Measurements from ENCODE around the gene NEGR1. TPM values are rescaled to one million over a fixed set of nuclear protein-coding genes. Genes with fewer than 3 reads are reported as not detected.
A peak's percentile ranks its signal among the peaks of the same experiment; 100 is the strongest.

The NEGR1 gene
- total RNA-seq, 1 experiment from 2014 or later, result not detected

- in situ Hi-C loops (cut with HindIII; ENCODE audit: low pct_unique_long_range_greater_than_20kb, low sequenced_read_pairs), result no loop called here
- DNase-seq (ENCODE audit: low read depth, low spot score), result no peak
Observed at GRCh38 chr1:71621785-71622184, 660.6 kb downstream of the NEGR1 start.

DNA sequence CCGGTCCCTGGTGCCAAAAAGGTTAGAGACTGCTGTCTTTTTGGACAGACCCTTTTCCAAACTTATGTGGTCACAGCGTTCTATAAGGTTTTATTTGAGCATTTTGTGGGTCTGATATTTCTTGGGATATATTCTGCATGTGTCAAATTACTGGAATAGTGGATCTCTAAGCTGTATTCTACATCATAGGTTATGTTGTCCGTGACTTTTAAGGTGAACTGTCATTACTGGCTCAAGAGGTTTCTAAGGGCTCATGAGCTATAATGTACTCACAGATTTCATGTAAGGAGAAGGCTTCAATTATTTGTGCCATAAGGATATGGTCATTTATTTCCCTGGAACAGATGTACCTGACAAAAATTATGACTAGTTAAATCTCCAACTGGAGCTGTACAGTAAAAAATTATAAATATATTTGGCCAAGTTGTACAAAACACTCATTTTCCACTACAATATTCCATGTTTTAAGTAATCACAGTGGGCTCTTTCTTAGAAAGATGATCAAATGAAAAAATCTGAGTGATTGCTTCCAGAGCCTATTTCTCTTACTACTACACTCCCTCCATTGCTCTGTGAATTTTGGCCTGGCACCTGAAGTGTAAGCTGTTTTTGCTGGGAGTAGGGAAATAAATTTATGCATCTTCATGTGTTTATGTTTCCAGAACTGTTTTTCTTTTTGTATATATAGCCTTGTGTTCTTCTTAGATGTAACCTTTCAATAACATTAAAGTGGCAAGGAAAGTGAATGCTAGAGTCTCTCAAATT is 663.4 kb downstream of the NEGR1 start:
- no peak for DNase-seq (ENCODE audit: low read depth, low spot score)
- in situ Hi-C loops (cut with HindIII; ENCODE audit: low pct_unique_long_range_greater_than_20kb, low sequenced_read_pairs), result no loop called here

DNA sequence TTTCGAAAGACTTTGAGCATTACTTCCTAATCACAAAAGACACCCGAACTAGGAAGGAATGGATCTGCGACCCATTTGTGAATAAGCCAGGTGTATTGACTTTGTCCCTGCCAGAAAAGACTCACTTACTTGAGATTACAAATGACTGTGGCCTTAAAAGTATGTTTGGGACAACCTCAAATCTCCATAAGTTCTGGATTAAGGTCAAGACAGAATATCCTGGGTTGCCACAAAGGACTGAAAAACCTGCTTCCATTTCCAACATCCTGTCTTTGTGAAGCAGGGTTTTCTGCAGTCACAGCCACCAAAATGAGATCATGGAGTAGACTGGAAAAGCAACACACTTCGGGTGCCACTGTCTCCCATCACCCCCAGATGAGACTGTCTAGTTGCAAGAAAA is 664.1 kb downstream of the NEGR1 start:
- in situ Hi-C loops (cut with HindIII; ENCODE audit: low pct_unique_long_range_greater_than_20kb, low sequenced_read_pairs), result no loop called here
- no peak for DNase-seq (ENCODE audit: low read depth, low spot score)

DNA sequence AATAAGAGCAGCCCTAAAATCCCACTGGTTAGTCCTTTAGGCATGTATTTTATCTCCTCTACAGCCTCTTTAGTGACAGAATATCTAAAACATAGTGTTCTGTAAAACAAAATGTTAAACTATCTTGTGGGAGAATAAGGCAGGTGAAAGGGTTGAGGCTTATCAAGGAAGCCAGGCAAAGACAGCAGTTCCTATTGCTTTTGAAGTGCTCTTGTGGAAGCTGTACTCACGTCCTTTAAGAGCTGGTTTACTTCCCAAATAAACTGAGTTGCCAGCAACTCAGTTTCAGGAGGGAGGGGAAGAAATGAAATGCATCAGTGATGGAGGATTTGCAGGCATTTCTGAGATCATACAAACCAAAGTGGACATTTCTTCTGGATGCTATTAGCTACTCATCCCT is 671.9 kb downstream of the NEGR1 start:
- in situ Hi-C loops (cut with HindIII; ENCODE audit: low pct_unique_long_range_greater_than_20kb, low sequenced_read_pairs), result no loop called here
- no peak for DNase-seq (ENCODE audit: low read depth, low spot score)

DNA sequence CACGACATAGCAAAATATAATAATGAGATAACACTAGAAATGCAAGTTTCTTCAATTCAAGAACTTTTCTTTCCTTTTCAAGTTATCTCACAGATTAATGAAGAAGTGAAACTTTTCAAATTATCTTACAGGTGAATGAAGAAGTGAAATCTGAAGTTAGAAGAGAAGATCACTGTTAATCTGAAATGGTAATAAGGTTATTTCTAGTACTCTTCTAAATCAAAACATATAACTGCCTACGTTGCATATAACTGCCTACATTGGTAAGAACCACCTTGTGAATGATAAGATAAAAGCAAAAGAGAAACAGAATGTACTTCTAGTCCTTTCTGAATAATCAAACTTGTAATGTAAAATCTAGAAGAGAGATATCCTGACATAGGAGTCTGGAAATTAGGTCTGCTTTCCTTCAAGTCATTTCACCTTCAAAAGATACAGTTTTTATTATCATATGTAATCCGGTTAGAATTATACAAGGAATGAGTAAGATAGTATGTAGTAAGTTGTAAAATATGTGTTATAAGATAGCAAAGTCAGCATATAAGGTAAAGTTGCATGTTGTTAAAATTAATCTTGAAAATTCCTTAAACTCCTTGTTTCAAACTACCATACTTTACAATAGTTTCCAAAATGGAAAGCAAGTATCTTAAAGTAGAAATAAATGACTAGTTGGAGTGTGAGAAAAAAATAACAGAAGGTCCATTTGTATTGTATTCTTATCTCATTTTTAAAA is 679.1 kb downstream of the NEGR1 start:
- in situ Hi-C loops (cut with HindIII; ENCODE audit: low pct_unique_long_range_greater_than_20kb, low sequenced_read_pairs), result no loop called here

DNA sequence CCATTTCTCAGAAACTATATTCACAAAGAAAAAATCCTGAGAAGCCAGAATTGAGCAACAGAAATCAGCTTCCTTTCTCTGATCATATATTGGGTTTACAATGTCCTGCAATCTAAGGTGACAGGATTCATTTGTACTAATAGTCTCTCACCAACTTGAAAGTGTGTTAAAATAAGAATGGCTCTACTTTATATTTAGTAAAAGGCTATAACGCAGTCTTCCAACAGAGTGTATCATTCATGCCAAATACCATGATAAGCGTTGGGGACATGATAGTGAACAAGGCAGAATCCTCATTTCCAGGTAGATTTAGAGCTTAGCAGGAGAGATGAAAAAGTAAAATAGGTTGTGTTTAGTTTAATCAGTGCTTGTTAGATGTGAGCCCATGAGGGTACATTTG is 682.3 kb downstream of the NEGR1 start:
- in situ Hi-C loops (cut with HindIII; ENCODE audit: low pct_unique_long_range_greater_than_20kb, low sequenced_read_pairs), result no loop called here
- no peak for DNase-seq (ENCODE audit: low read depth, low spot score)

More for the DNA sequence above, 679.1 kb downstream of the NEGR1 start:
- DNase-seq (ENCODE audit: low read depth, low spot score), result no peak

- DNase-seq (ENCODE audit: low read depth, low spot score), result no peak
- in situ Hi-C loops (cut with HindIII; ENCODE audit: low pct_unique_long_range_greater_than_20kb, low sequenced_read_pairs), result no loop called here
Observed at GRCh38 chr1:71599306-71599705, 683.0 kb downstream of the NEGR1 start.

DNA sequence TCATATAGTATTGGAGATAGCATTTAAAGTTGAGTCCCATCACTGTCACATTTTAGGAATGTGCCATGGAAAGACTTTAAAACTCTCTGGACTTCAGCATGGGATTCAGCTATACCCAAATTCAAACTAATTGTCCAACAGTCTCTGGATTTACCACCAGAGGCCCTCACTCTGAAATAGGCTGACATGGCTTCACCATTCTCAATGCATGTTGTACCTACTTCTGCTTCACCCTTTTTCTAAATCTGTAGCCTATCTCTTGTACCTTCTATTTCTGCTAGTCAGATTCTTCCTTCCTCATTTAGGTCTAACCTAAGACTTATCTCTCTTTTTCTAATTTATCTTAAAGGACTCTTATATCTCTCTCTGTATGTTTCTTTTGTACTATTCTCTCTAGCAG is 688.8 kb downstream of the NEGR1 start:
- DNase-seq (ENCODE audit: low read depth, low spot score), result peak; percentile 26
- in situ Hi-C loops (cut with HindIII; ENCODE audit: low pct_unique_long_range_greater_than_20kb, low sequenced_read_pairs), result no loop called here

- no peak for DNase-seq (ENCODE audit: low read depth, low spot score)
- in situ Hi-C loops (cut with HindIII; ENCODE audit: low pct_unique_long_range_greater_than_20kb, low sequenced_read_pairs), result no loop called here
Observed at GRCh38 chr1:71592646-71593274, 689.6 kb downstream of the NEGR1 start.

GRCh38 chr1:71589005-71589404 is 693.3 kb downstream of the NEGR1 start:
- in situ Hi-C loops (cut with HindIII; ENCODE audit: low pct_unique_long_range_greater_than_20kb, low sequenced_read_pairs), result no loop called here
- DNase-seq (ENCODE audit: low read depth, low spot score), result no peak

DNA sequence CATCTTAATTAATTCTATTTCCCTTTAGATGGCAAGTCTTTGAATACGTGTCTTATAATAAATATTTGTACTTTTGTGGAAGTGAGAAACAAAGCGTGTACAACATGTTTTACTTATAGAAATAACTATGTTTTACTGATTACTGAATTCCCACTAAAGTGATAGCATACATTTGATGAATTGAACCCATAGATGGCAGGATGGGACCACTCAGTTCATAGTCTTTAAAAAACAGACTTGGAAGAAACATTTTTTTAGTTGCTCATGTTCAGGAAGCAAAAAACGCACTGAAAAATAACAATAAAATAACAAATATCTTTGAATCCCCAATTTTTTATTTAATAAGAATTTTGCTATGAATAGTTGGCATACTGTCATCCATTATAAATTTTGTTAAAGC is 694.4 kb downstream of the NEGR1 start:
- peak; percentile 38 for DNase-seq (ENCODE audit: low read depth, low spot score)
- in situ Hi-C loops (cut with HindIII; ENCODE audit: low pct_unique_long_range_greater_than_20kb, low sequenced_read_pairs), result no loop called here

DNA sequence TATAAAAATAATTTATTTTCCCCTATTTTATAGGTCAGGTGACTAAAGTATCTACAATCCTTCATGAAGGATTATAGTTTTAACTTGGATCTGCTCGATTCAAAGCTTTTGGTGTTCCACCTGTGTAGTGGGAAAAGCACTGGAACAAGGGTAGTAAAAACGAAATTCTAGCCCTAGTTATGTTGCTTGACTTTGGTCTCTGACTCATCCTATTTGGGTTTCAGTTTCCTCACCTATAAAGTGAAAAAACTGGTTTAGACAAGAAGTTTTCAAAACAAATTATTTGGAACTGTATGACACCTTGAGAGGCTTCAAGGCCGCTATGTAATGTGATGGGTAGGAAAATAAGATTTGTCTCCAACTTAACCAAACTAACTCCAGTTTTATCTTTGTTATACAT is 696.3 kb downstream of the NEGR1 start:
- in situ Hi-C loops (cut with HindIII; ENCODE audit: low pct_unique_long_range_greater_than_20kb, low sequenced_read_pairs), result no loop called here
- no peak for DNase-seq (ENCODE audit: low read depth, low spot score)

DNA sequence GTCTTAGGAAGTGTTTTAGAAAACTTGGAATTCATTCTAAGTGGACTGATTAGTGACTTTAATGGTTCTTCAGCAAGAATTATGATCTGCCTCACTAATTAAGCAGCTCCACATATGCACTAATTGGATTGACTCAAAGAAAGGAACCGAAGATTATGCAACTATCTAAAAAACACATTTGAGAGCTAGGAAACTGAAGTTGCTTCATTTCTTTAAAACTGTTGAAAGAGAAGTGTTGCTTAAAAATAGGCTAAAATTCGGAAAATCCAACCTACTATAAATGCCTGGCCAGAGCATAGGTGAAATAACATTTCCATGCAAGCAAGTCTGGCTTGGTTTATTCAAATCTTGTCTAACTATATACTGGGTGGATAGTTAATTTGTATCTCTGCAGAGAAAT is 698.6 kb downstream of the NEGR1 start:
- no peak for DNase-seq (ENCODE audit: low read depth, low spot score)
- in situ Hi-C loops (cut with HindIII; ENCODE audit: low pct_unique_long_range_greater_than_20kb, low sequenced_read_pairs), result no loop called here

DNA sequence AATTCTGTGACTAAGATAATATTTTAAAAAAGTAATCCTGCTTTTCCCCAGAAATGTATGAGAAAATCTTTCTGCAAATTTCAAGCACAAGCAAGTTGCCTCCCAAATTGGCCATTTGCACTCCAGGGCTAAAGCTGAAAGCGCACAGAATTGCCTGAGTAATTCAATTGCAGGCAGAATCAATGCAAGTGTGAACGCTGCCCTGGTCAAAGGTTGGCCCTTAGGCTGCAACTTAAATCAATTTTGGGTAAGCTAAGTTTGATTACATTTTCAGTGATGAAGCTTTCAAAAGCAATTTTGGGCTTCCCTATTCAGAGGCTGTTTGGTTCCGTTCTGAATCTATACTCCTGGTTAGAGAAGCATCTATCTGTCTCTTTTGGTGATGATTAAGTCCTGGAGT is 699.7 kb downstream of the NEGR1 start:
- DNase-seq (ENCODE audit: low read depth, low spot score), result no peak
- in situ Hi-C loops (cut with HindIII; ENCODE audit: low pct_unique_long_range_greater_than_20kb, low sequenced_read_pairs), result no loop called here

DNA sequence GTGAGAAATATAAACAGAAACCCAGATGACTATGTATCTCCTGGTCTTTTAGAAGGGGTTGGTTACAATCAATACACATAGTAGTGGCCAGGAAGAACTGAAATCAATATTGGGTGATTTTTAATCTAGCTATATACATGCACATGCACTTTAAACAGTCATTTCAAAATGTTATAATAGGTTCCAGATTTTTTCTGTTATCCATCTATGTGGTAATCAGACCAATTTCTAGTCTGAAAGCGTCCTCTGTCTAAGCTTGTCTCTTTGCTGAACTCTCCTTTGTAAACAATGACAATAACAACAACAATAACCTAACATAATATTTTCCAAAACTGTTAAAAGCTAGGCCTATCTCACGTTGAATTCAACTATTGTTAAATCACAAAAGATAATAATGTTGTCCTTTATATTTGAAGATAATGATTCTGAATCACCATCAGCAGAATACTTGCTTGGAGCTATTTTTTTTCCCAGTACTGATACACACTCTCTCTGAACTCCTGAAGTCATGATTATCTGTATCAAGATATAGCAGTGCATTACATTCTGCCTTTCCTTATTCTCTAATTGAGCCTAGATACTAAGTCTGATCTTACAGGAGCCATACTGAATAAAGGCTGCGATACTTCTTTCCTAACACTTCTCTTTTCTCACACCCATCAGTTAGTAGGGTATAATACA is 704.7 kb downstream of the NEGR1 start:
- DNase-seq (ENCODE audit: low read depth, low spot score), result no peak
- in situ Hi-C loops (cut with HindIII; ENCODE audit: low pct_unique_long_range_greater_than_20kb, low sequenced_read_pairs), result no loop called here

- DNase-seq (ENCODE audit: low read depth, low spot score), result no peak
- in situ Hi-C loops (cut with HindIII; ENCODE audit: low pct_unique_long_range_greater_than_20kb, low sequenced_read_pairs), result no loop called here
Observed at GRCh38 chr1:71572038-71572437, 710.3 kb downstream of the NEGR1 start.

DNA sequence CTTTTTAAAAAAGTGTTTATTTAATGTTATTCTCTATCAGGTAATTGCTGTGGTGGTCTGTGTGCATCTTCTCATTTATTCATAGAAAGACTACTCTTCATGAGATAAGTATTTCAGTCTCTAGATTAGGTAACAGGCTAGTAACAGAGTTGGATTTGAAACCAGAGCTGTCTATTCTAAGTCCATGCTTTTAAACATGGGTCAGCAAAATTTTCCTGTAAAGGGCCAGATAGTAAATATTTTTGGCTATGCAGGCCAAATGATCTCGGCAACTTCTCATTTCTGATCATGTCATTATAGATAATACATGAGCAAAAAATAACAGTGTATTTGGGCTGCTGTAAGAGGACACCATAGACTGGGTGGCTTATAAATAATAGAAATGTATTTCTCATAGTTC is 715.9 kb downstream of the NEGR1 start:
- in situ Hi-C loops (cut with HindIII; ENCODE audit: low pct_unique_long_range_greater_than_20kb, low sequenced_read_pairs), result no loop called here
- DNase-seq (ENCODE audit: low read depth, low spot score), result no peak

DNA sequence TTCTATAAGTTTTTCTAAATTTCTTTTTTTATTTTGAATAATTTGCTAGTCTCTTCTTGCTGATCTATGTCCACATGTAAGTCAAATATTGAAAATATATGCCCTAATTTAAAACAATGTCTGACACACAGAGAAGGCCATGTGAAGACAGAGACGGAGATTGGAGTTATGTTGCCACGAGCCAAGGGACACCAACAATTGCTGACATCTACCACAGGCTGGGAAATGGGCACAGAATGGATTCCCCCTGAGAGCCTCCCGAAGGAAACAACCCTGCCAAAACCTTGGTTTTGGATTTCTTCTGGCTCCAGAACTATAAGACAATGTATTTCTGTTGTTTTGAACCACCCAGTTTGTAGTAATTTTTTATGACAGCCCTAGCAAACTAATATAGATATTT is 716.5 kb downstream of the NEGR1 start:
- in situ Hi-C loops (cut with HindIII; ENCODE audit: low pct_unique_long_range_greater_than_20kb, low sequenced_read_pairs), result no loop called here
- no peak for DNase-seq (ENCODE audit: low read depth, low spot score)

Measured in SK-MEL-5 (cell line).